GM13977 (cell line): Measurements from ENCODE around the gene PLXNB2.

Source experiments
- DNase-seq: peaks from one replicate; pipeline ENCODE4 v3.0.0; 2012; ENCODE audit warnings: low spot score
- in situ Hi-C: fragments of 300-500 bp; cut with MboI; formaldehyde crosslinking; loops from one replicate; pipeline ENCODE4 v1.12.0; 2022; ENCODE audit warnings: low sequenced_read_pairs, low pct_unique_long_range_greater_than_20kb, mixed read lengths, inconsistent platforms; ENCODE audit not compliant: unreplicated experiment
- TF ChIP-seq, protein P1 (sequence below): IDR thresholded peaks from 2 replicates; pipeline ENCODE4 v1.5.1; 2012; ENCODE audit warnings: mild to moderate bottlenecking, control low read depth; ENCODE audit not compliant: insufficient read depth; ENCODE audit errors: extremely low read depth, missing control alignments

Gene PLXNB2

DNA sequence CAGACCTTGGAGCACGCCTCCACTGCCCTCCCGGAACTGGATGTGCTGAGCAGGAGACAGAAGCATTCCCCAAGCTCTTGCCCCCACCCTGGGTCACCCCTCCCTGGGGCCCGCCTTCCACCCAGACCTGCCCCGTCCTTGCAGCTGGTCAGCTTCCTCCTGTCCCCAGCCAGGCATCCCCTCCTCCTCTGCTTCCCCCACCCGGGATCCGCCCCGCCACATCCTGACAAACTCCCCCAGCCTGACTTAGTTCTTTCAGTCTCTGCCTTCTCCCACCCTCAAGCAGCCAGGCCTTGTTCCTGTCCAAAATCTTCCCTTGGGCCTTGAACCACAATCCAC is 1.1 kb upstream of the PLXNB2 start:
- TF ChIP-seq, protein P1, sequence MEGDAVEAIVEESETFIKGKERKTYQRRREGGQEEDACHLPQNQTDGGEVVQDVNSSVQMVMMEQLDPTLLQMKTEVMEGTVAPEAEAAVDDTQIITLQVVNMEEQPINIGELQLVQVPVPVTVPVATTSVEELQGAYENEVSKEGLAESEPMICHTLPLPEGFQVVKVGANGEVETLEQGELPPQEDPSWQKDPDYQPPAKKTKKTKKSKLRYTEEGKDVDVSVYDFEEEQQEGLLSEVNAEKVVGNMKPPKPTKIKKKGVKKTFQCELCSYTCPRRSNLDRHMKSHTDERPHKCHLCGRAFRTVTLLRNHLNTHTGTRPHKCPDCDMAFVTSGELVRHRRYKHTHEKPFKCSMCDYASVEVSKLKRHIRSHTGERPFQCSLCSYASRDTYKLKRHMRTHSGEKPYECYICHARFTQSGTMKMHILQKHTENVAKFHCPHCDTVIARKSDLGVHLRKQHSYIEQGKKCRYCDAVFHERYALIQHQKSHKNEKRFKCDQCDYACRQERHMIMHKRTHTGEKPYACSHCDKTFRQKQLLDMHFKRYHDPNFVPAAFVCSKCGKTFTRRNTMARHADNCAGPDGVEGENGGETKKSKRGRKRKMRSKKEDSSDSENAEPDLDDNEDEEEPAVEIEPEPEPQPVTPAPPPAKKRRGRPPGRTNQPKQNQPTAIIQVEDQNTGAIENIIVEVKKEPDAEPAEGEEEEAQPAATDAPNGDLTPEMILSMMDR, result no peak
- no peak for DNase-seq
- in situ Hi-C loops, result no loop called here

DNA sequence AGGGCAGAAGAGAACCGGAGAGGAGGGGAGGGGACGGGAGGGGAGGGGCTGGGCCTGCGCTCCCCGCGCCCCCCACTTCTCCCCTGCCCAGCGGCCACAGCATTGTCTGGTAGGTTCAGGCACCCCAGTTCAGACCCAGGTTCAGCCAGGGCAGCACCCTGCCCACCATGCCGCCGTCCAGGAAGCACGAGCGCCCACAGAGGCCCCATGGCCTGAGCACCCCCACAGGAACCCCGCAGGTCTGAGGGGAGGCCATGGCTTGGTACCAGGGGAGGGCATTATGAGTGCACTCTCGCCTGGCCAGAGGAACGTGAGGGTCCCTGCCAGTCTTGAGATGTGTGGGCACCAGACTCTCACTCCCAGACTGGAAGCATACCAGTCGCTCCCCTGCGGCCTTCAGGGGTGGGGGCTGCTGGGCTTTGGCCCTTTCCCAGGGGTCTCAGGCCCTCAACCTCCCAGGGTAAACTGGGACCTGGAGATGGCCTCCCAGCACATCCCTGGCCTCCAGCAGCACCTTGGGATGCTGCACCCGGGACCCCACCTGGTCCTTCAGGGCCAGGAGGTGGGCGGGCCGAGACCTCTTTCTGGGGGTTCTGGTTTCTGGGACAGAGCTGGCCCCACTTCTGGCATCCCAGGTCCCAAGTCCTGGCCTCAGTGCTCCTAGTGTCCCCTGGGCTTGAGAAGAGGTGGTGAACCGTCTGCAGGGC is 597 bp upstream of the PLXNB2 start:
- in situ Hi-C loops, result no loop called here
- TF ChIP-seq, protein P1, result no peak
- no peak for DNase-seq

DNA sequence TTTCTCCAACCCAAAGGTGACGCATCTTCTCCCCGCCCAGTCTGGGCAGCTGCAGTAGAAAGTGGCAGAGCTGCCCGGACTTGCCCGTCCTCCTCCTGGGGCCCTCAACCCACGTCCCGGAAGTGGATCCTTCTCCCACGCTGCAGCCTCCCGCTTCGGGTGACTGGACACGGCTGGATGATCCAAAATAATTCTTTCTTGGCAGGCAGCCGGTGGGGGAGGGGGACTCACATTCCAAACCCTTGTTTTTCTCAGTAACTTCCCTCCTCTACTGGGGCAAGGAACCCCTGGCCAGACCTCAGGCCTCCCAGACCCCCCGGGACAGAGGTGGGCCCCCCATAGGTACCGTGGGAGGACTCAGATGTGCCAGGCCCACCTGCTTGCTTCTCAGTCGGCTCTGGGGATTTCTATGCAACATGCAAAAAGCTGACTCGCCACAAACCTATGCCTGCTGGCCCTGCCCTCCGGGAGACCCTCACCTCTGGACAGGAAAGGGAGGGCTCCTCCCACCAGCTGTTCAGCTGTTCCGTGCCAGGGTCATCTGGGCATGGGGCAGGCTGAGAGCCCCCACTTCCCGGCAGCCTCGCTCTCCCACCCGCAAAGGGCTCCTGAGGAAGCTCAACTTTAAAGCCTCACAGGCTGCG is 1.4 kb downstream of the PLXNB2 start:
- in situ Hi-C loops, result no loop called here
- TF ChIP-seq, protein P1, result no peak
- peak; percentile 86 for DNase-seq

DNA sequence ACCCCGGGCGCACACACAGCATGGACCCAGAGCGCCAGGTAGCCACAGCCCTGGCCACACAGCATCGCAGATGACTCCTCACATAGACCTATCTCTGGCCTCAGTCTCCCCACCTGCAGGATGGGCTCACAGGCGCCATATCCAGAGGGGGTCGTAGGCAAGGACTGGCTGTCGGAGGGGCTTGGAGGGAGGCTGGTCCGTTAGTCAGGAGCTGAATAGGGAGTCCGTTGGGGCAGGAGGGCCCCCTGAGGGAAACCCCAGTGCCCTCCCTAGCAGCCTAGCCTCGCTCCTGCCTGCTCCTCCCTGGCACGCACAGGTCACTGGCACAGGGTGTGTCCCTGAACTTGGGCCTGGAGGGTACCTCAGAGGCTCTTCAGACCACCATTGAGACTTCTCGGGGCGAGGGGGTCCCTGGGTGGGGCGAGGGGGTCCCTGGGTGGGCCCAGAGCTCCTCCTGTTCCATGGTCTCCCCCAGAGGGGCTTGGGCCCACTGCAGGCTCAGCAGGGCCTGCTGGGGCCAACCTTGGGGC is 2.0 kb downstream of the PLXNB2 start:
- TF ChIP-seq, protein P1, result no peak
- no peak for DNase-seq
- in situ Hi-C loops, result no loop called here

DNA sequence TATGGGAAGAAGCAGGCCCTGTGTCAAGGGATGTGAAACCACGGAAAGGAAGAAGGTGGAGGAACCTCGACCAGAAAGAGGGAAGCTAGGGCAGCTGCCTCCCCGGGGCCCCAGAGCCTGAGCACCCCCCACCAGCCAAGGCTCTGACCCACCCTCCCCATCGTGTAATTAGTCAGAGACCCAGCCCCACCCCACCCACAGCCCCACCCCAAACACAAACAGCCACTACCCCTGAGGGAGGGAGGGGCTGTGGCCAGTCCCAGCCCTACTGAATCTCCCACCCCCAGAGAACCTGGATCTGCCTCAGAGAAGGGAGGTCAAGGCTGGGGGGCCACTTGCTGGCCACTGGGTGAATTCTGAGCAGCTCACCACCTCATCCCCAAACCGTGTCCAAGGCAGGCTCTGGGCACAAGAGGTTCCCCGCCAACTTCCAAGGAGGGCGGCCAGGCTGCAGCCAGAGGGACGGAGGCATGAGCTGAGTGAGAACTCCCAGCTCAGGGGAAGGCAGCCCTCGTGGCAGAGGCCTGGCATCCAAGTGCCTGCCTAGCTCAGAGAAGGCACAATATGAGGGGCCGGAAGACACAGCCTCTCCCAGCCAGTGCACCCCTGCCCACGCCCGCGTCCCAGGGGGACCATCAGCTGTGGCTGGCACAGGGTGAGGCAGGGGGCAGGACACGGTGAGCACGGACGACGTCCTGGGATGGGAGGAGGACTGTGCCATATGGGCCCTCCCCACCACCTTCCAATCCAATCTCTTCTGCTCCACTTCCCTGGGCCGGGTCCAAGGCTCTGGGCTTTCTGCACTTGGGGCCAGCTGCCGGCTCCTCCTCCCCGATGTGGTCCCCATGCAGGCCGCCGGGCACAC is 2.7 kb downstream of the PLXNB2 start:
- in situ Hi-C loops, result no loop called here
- TF ChIP-seq, protein P1, result no peak

DNA sequence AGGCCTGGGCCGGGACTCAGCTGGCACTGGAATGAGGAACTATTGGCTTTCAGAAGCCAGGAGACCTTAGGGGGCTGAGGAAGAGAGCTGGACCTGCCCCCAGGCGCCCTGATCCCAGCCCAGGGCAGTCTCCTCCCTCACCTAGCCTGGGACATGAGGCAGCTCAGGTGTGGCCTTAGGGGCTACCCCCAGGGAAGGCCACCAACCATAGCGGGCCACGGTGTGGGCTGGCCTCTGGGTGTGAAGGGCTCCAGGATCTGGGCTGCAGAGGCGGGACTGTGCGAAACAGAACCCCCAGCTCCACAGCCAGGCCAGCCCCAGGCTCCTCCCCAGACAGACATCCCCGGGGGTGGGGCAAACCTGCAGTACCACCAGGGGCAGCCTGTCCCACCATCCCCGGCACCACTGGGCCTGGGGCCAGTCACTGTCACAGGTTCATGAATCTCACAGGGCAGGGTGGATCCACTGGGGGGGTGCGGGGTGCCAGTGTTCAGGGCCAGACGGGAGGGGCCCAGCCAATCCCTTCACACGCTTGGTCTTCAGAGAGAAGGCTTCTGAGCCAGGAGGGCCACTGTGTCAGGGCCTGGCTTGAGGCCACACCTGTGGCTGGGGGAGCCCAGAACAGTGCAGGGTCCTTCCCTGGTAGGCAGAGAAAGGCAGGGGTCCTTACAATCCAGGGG is 3.5 kb downstream of the PLXNB2 start:
- DNase-seq, result no peak
- TF ChIP-seq, protein P1, result peak; percentile 18
- in situ Hi-C loops, result no loop called here

More for the DNA sequence above, 2.7 kb downstream of the PLXNB2 start:
- DNase-seq, result no peak
